AG04450 (cell line): ENCODE measurements around the gene SYPL1. TPM values are rescaled to one million over a fixed set of nuclear protein-coding genes. Genes with fewer than 3 reads are reported as not detected.

Source experiments
- CTCF ChIA-PET: fragments of 300-600, 350-600 bp; formaldehyde crosslinking; extraction: SDS; loops from one replicate; lab custom pipeline; 2022; ENCODE audit warnings: antibody characterized with exemption, inconsistent platforms; lab: Charles Lee
- POLR2A ChIA-PET: fragments of 350-600 bp; formaldehyde crosslinking; extraction: SDS; loops from one replicate; lab custom pipeline; 2021; ENCODE audit warnings: antibody characterized with exemption, inconsistent platforms; lab: Yijun Ruan, JAX
- DNase-seq: peaks from one replicate; pipeline ENCODE4 v3.0.0-alpha.2; 2011; ENCODE audit warnings: low read depth, low spot score
- H3K27ac ChIP-seq: one replicate; pipeline ENCODE4 v1.5.1; 2012; ENCODE audit warnings: low read depth, low read length, control low read depth
- H3K27me3 ChIP-seq: one replicate; pipeline ENCODE4 v1.6.0; 2012; ENCODE audit warnings: low read length; ENCODE audit not compliant: control insufficient read depth, insufficient read depth
- H3K4me3 ChIP-seq: 2 replicates; pipeline ENCODE4 v1.5.1; 2011; ENCODE audit warnings: mild to moderate bottlenecking, low read depth, low read length, control low read depth
- H3K9me3 ChIP-seq: 2 replicates; pipeline ENCODE4 v1.5.1; 2012; ENCODE audit warnings: low read length; ENCODE audit not compliant: control insufficient read depth, insufficient read depth
- CTCF ChIP-seq: IDR thresholded peaks from 2 replicates; pipeline ENCODE4 v1.5.1; 2011; ENCODE audit warnings: low read depth, low read length, control low read depth, inconsistent platforms
- polyA plus RNA-seq: library from polyadenylated mRNA; depleted of rRNA; stranded (reverse); fragments of >200 nt; gene quantifications from 2 replicates; pipeline ENCODE4 v1.2.3, GENCODE V29; 2011

The SYPL1 gene
- polyA plus RNA-seq, 1 experiment, result 84.7 TPM

- peaks cover 5% of the 10 kb centered on the region for H3K27me3 ChIP-seq
- TF ChIP-seq CTCF, result no peak
- no peaks in the 10 kb centered on the region for H3K9me3 ChIP-seq
- DNase-seq, result no peak
- no peak overlapping the region for H3K4me3 ChIP-seq
- ChIA-PET CTCF (interaction anchor here (0.6 kb wide), 1 partner anchor 72 kb away, joined by 4 read pairs; no protein-coding TSS in a partner anchor), POLR2A (no interaction called here)
- no peak overlapping the region for H3K27ac ChIP-seq
Measured at GRCh38 chr7:106128836-106129235, 16.7 kb upstream of the SYPL1 start.

- ChIA-PET POLR2A (no interaction called here), CTCF (interaction anchor here (0.6 kb wide), 1 partner anchor 71 kb away, joined by 4 read pairs; no protein-coding TSS in a partner anchor)
- H3K27ac ChIP-seq, result peak overlapping the region; percentile 24
- DNase-seq, result no peak
- H3K27me3 ChIP-seq, result peaks cover 5% of the 10 kb centered on the region
- no peaks in the 10 kb centered on the region for H3K9me3 ChIP-seq
- no peak overlapping the region for H3K4me3 ChIP-seq
- TF ChIP-seq CTCF, result no peak
Measured at GRCh38 chr7:106127984-106128780, 16.1 kb upstream of the SYPL1 start.

- no peak overlapping the region for H3K27ac ChIP-seq
- POLR2A ChIA-PET, result interaction anchor here (0.6 to 1.1 kb wide), 2 partner anchors 14 to 1035 kb away, joined by 3 to 5 read pairs; partner anchors contain the start of gene SYPL1
- H3K4me3 ChIP-seq, result peak overlapping the region; percentile 22
- CTCF ChIA-PET, result interaction anchor here (0.6 to 2.8 kb wide), 4 partner anchors 14 to 82 kb away, joined by 3 to 17 read pairs (median 4); no protein-coding TSS in a partner anchor
- H3K9me3 ChIP-seq, result no peaks in the 10 kb centered on the region
- no peak for TF ChIP-seq CTCF
- DNase-seq, result no peak
- H3K27me3 ChIP-seq, result no peaks in the 10 kb centered on the region
Measured at GRCh38 chr7:106126170-106126938, 14.2 kb upstream of the SYPL1 start.

GRCh38 chr7:106125417-106125816 is 13.3 kb upstream of the SYPL1 start:
- TF ChIP-seq CTCF, result no peak
- H3K4me3 ChIP-seq, result no peak overlapping the region
- no peaks in the 10 kb centered on the region for H3K9me3 ChIP-seq
- no peak for DNase-seq
- H3K27ac ChIP-seq, result no peak overlapping the region
- ChIA-PET CTCF (interaction anchor here (2.8 kb wide), 1 partner anchor 28 kb away, joined by 17 read pairs; no protein-coding TSS in a partner anchor), POLR2A (interaction anchor here (1.1 kb wide), 1 partner anchor 14 kb away, joined by 3 read pairs; the partner anchor contains the start of gene SYPL1)
- H3K27me3 ChIP-seq, result no peaks in the 10 kb centered on the region
